ENCODE data around the gene KDM6A. TPM values are rescaled to one million over a fixed set of nuclear protein-coding genes. Genes with fewer than 3 reads are reported as not detected.
"Not testable (repeated sequence)": the region's sequence is repeated elsewhere in the genome, so short reads cannot be mapped to it uniquely, and the experiment has no call there.

KDM6A gene
- polyA plus RNA-seq, 1 of the 3 experiments (the other 2 are of a cell fraction) = 7.4 TPM

GRCh38 chrX:44889824-44890223 is 16.8 kb downstream of the KDM6A start:
- Histone ChIP-seq H3K9ac (no peak overlapping the region), H2AFZ (ENCODE audit: low read depth) (no peak overlapping the region), H3K9me2 (no peaks in the 10 kb centered on the region), H4K20me1 (ENCODE audit: insufficient read depth) (peaks cover 89% of the 10 kb centered on the region), H3K27ac (ENCODE audit: low read depth in 2 of 2, low read length in 1 of 2) (no peak overlapping the region), H3K36me3 (replicated peaks in 1 of 2; ENCODE audit: control insufficient read depth in 1 of 2, insufficient read depth in 2 of 2, low read length in 1 of 2) (peaks cover 0 to 8% of the 10 kb centered on the region in 2 experiments), H3K4me3 (ENCODE audit: low read depth in 2 of 2, low read length in 1 of 2) (no peak overlapping the region), H3K4me1 (ENCODE audit: control insufficient read depth in 1 of 2, insufficient read depth in 2 of 2, low read depth in 1 of 2, low read length in 1 of 2) (no peaks in the 10 kb centered on the region), H3K27me3 (ENCODE audit: insufficient read depth) (no peaks in the 10 kb centered on the region), H3F3A (replicated peaks; ENCODE audit: insufficient read depth) (peaks cover 20% of the 10 kb centered on the region), H3K9me3 (no peaks in the 10 kb centered on the region), H3K79me2 (ENCODE audit: insufficient read depth) (peaks cover 100% of the 10 kb centered on the region), H3K4me2 (no peak overlapping the region)
- CTCF ChIA-PET = interaction anchor here (1.0 kb wide), 1 partner anchor 14 kb away, joined by 3 read pairs; no protein-coding TSS in a partner anchor
- no peak for TF ChIP-seq POLR2AphosphoS5 (IDR thresholded peaks at IDR 0.05; ENCODE audit: low read depth, low read length)
- POLR2A ChIA-PET = no interaction called here
- WGBS (ENCODE audit: low lambda C conversion rate) = 97% methylated on average over 1 of the region's 1 CpG
- no peak for DNase-seq

GRCh38 chrX:44890247-44890646 is 17.3 kb downstream of the KDM6A start:
- H3K9me3 ChIP-seq = 0 out of 2 replicates have a peak, but pooled peaks cover 2% of the 10 kb centered on the region
- 97% methylated on average over 3 of the region's 3 CpGs for WGBS (ENCODE audit: low lambda C conversion rate)
- H2AFZ ChIP-seq (ENCODE audit: low read depth) = no peak overlapping the region
- no peak overlapping the region for H3K4me2 ChIP-seq
- ChIA-PET POLR2A (no interaction called here), CTCF (no interaction called here)
- no peak overlapping the region for H3K9ac ChIP-seq
- peaks cover 87% of the 10 kb centered on the region for H4K20me1 ChIP-seq (ENCODE audit: insufficient read depth)
- H3K4me1 ChIP-seq (ENCODE audit: control insufficient read depth in 1 of 2, insufficient read depth in 2 of 2, low read depth in 1 of 2, low read length in 1 of 2) = no peaks in the 10 kb centered on the region
- H3K27ac ChIP-seq (ENCODE audit: low read depth in 2 of 2, low read length in 1 of 2) = no peak overlapping the region
- H3K9me2 ChIP-seq = no peaks in the 10 kb centered on the region
- no peak overlapping the region for H3K4me3 ChIP-seq (ENCODE audit: low read depth in 2 of 2, low read length in 1 of 2)
- no peak for DNase-seq
- peaks cover 20% of the 10 kb centered on the region for H3F3A ChIP-seq (replicated peaks; ENCODE audit: insufficient read depth)
- H3K27me3 ChIP-seq (ENCODE audit: insufficient read depth) = no peaks in the 10 kb centered on the region
- H3K36me3 ChIP-seq (replicated peaks in 1 of 2; ENCODE audit: control insufficient read depth in 1 of 2, insufficient read depth in 2 of 2, low read length in 1 of 2) = peaks cover 0 to 8% of the 10 kb centered on the region in 2 experiments
- H3K79me2 ChIP-seq (ENCODE audit: insufficient read depth) = peaks cover 99% of the 10 kb centered on the region
- TF ChIP-seq NRF1 (IDR thresholded peaks at IDR 0.05; ENCODE audit: low read depth, low read length) (no peak), ZBTB33 (IDR thresholded peaks at IDR 0.05; ENCODE audit: borderline replicate concordance, low read depth) (no peak), GABPA (IDR thresholded peaks at IDR 0.05; ENCODE audit: low read depth) (no peak), MAX (IDR thresholded peaks at IDR 0.05; ENCODE audit: low read depth) (no peak), CTCF (IDR thresholded peaks at IDR 0.05) (no peak), NFIC (IDR thresholded peaks at IDR 0.05; ENCODE audit: borderline replicate concordance) (no peak), RFX5 (IDR thresholded peaks at IDR 0.05; ENCODE audit: low read length) (no peak), EP300 (IDR thresholded peaks at IDR 0.05; ENCODE audit: borderline replicate concordance in 1 of 2, low read depth in 1 of 2, low read length in 1 of 2) (no peak), RXRA (IDR thresholded peaks at IDR 0.05; ENCODE audit: borderline replicate concordance, low read depth) (no peak), RCOR1 (IDR thresholded peaks at IDR 0.05; ENCODE audit: low read length) (no peak), TAF1 (IDR thresholded peaks at IDR 0.05; ENCODE audit: borderline replicate concordance, low read depth, low read length) (no peak), SMC3 (IDR thresholded peaks at IDR 0.05; ENCODE audit: low read depth, low read length) (no peak), MXI1 (IDR thresholded peaks at IDR 0.05; ENCODE audit: low read depth, low read length) (no peak), EZH2phosphoT487 (IDR thresholded peaks at IDR 0.05; ENCODE audit: borderline replicate concordance, low read depth) (no peak), MEF2A (IDR thresholded peaks at IDR 0.05; ENCODE audit: borderline replicate concordance, low read depth) (no peak), ELF1 (IDR thresholded peaks at IDR 0.05) (no peak), USF2 (IDR thresholded peaks at IDR 0.05; ENCODE audit: borderline replicate concordance, low read depth, low read length) (no peak), YY1 (IDR thresholded peaks at IDR 0.05; ENCODE audit: low read depth) (no peak), FOSL2 (IDR thresholded peaks at IDR 0.05; ENCODE audit: borderline replicate concordance, low read depth) (no peak)

GRCh38 chrX:44890687-44891086 is 17.7 kb downstream of the KDM6A start:
- POLR2A ChIA-PET, H3K9ac ChIP-seq: not testable (repeated sequence)
- H4K20me1 ChIP-seq (ENCODE audit: insufficient read depth) = peaks cover 87% of the 10 kb centered on the region

More at GRCh38 chrX:44890687-44891086, 17.7 kb downstream of the KDM6A start:
- peaks cover 0 to 12% of the 10 kb centered on the region in 2 experiments for H3K36me3 ChIP-seq (replicated peaks in 1 of 2; ENCODE audit: control insufficient read depth in 1 of 2, insufficient read depth in 2 of 2, low read length in 1 of 2)
- H3K9me2 ChIP-seq; H3K4me1 ChIP-seq (ENCODE audit: control insufficient read depth in 1 of 2, insufficient read depth in 2 of 2, low read depth in 1 of 2, low read length in 1 of 2); CTCF ChIA-PET; H3K4me2 ChIP-seq; DNase-seq; H2AFZ ChIP-seq (ENCODE audit: low read depth); H3K4me3 ChIP-seq (ENCODE audit: low read depth in 2 of 2, low read length in 1 of 2); H3K9me3 ChIP-seq; H3K27me3 ChIP-seq (ENCODE audit: insufficient read depth); H3K27ac ChIP-seq (ENCODE audit: low read depth in 2 of 2, low read length in 1 of 2): not testable (repeated sequence)
- WGBS (ENCODE audit: low lambda C conversion rate) = 97% methylated on average over 10 of the region's 10 CpGs
- peaks cover 99% of the 10 kb centered on the region for H3K79me2 ChIP-seq (ENCODE audit: insufficient read depth)
- peaks cover 20% of the 10 kb centered on the region for H3F3A ChIP-seq (replicated peaks; ENCODE audit: insufficient read depth)
